Kidney epithelial cell (primary cell): ENCODE measurements around the gene MAN1C1. TPM values are rescaled to one million over a fixed set of nuclear protein-coding genes. Genes with fewer than 3 reads are reported as not detected.

Source experiments
- DNase-seq: peaks from one replicate; pipeline ENCODE4 v3.0.0-alpha.2; 2010; ENCODE audit warnings: low read depth
- H3K27me3 ChIP-seq: 2 replicates; pipeline ENCODE4 v1.6.0; 2011; ENCODE audit warnings: low read length; ENCODE audit not compliant: control insufficient read depth, insufficient read depth
- H3K36me3 ChIP-seq: 2 replicates; pipeline ENCODE4 v1.5.1; 2011; ENCODE audit warnings: low read length; ENCODE audit not compliant: control insufficient read depth, insufficient read depth
- H3K4me3 ChIP-seq: 2 replicates; pipeline ENCODE4 v1.5.1; 2011; ENCODE audit warnings: low read depth, mild to moderate bottlenecking, control low read depth, low read length
- total RNA-seq: library from RNA; depleted of rRNA; stranded (reverse); fragments of >200 nt; gene quantifications from 2 replicates; pipeline ENCODE4 v1.2.3, GENCODE V29; 2015
- TF ChIP-seq, protein P1 (sequence below): IDR thresholded peaks from 2 replicates; pipeline ENCODE4 v1.5.1; 2011; ENCODE audit warnings: mild to moderate bottlenecking, moderate library complexity, low read length, control low read depth, inconsistent platforms; ENCODE audit not compliant: insufficient read depth, poor library complexity, severe bottlenecking

Gene MAN1C1
- total RNA-seq, 1 donor from 2014 or later: 1.4 TPM

DNA sequence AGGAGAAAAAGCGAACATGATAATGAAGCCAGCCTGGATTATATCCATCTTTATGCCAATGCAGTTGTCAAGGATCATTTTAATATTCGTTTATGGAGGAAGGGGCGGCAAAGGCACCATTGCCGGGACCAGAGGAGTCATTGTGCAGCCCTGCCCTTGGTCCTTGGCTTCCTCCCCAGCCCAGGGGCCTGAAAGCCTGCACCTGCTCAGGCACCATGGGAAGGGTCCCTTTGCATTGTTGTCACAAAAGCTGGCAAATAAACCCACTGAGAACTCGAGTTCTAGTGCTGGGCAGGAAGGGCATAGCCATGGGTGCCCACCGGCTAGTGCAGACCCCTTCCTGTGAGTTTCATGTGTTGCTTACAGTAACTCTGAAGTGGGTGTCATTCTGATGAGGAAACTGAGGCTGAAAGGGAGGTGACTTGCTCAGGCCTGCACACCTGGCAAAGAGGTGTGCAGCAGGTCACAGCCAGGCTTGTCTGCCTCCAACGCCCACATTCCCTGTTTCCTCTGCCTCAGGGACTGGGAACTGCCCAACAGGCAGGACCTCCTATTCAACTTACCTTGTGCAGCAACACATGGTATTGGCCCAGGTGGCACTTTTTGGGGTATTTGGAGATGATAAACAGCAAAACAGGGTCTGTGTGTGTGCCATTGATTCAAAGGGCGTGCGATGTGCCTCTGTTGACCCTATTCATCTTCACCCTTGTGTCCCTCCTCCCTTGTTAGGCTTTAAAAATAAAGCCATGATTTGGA is 84.6 kb downstream of the MAN1C1 start:
- peaks cover 6% of the 10 kb centered on the region for H3K27me3 ChIP-seq
- H3K36me3 ChIP-seq: no peaks in the 10 kb centered on the region
- DNase-seq: no peak
- no peak overlapping the region for H3K4me3 ChIP-seq
- TF ChIP-seq, protein P1, sequence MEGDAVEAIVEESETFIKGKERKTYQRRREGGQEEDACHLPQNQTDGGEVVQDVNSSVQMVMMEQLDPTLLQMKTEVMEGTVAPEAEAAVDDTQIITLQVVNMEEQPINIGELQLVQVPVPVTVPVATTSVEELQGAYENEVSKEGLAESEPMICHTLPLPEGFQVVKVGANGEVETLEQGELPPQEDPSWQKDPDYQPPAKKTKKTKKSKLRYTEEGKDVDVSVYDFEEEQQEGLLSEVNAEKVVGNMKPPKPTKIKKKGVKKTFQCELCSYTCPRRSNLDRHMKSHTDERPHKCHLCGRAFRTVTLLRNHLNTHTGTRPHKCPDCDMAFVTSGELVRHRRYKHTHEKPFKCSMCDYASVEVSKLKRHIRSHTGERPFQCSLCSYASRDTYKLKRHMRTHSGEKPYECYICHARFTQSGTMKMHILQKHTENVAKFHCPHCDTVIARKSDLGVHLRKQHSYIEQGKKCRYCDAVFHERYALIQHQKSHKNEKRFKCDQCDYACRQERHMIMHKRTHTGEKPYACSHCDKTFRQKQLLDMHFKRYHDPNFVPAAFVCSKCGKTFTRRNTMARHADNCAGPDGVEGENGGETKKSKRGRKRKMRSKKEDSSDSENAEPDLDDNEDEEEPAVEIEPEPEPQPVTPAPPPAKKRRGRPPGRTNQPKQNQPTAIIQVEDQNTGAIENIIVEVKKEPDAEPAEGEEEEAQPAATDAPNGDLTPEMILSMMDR: no peak

DNA sequence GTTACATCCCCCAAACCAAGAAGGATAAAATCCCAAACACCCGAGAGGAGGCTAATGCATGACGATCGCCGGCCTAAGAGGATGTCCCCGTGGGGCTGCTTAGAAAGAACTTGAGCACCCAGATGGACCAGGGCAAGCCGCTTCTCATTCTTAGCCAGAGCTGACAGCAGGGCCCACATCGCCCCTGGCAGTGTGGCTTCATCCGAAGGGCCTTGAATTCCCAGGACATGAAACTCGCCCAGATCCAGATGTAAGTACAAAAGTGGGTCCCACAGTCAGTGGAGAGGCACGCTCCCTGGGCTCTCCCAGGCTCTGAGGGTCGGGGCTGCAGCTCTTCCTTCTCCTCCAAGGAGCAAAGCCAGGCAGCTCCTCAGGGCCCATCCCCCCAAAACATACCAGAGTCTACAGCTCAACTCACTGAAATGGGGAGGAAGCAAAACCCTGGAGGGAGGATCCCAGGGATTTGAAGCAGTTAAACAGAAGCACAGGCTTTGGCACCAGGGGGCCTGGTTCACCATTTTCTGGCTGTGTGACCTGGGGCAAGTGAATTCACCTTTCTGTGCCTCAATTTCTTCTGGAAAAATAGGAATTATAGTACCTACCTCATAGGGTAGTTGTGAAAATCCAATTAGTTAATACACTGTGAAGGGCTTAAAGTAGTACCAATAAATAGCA is 85.6 kb downstream of the MAN1C1 start:
- Histone ChIP-seq H3K36me3 (no peaks in the 10 kb centered on the region), H3K4me3 (no peak overlapping the region), H3K27me3 (peaks cover 6% of the 10 kb centered on the region)
- TF ChIP-seq, protein P1: no peak
- DNase-seq: no peak

DNA sequence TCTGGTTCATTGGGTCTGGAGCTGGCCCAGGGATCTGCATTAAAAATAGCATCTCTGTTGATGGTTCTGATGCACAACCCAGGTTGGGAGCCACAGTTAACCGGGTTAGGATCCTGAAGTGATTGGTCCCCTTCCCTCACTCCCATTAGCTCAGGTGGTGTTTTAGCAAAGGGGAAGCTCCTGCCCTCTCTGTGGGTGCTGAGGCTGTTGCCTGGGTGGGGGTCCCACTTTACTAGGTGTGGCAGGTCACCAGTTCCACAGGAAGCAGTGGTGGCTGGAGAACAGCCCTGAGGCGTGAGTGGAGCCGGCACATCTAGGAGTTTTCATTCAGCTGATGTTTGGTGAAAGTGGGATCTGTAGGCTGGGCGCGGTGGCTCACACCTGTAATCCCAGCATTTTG is 86.5 kb downstream of the MAN1C1 start:
- no peak overlapping the region for H3K4me3 ChIP-seq
- DNase-seq: no peak
- H3K36me3 ChIP-seq: no peaks in the 10 kb centered on the region
- TF ChIP-seq, protein P1: no peak
- peaks cover 6% of the 10 kb centered on the region for H3K27me3 ChIP-seq

- peaks cover 6% of the 10 kb centered on the region for H3K27me3 ChIP-seq
- no peaks in the 10 kb centered on the region for H3K36me3 ChIP-seq
- TF ChIP-seq, protein P1: no peak
- DNase-seq: no peak
- H3K4me3 ChIP-seq: no peak overlapping the region
Measured at GRCh38 chr1:25703671-25704266, 87.2 kb downstream of the MAN1C1 start.

GRCh38 chr1:25704267-25704691 is 87.7 kb downstream of the MAN1C1 start:
- TF ChIP-seq, protein P1: no peak
- H3K27me3 ChIP-seq: peaks cover 6% of the 10 kb centered on the region
- H3K4me3 ChIP-seq: no peak overlapping the region
- no peaks in the 10 kb centered on the region for H3K36me3 ChIP-seq
- no peak for DNase-seq
